ENCODE results near the gene DAZAP1. TPM values are rescaled to one million over a fixed set of nuclear protein-coding genes. Genes with fewer than 3 reads are reported as not detected.

DAZAP1 gene
- total and polyA plus RNA-seq, 9 donors: 29.6 to 113 (median 77.4) TPM

DNA sequence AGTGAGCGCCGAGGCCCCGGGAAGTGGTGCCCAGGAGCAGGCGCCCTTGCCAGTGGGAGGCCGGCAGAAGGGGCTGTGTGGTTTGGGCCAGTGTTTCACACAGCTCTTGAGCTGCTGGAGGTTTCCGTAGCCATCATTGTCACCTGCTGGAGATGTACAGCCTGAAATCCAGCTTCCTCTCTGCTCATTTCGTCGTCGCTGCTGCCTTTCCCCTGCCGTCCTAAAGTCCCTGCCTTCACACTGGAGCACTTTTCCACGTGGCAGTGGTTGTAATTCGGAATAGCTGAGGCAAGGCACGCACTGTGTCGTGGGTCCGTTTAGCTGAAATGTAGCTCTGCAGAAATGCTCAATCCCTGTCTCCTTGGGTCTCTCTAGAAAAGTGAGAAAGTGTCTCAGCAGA lies 13.2 kb downstream of the DAZAP1 start:
- H3K9me3 ChIP-seq: no peaks in the 10 kb centered on the region
- no peaks in the 10 kb centered on the region for H3K27me3 ChIP-seq
- no peak for DNase-seq
- intact Hi-C loops (cut with DNase I): no loop called here
- peaks cover 23% of the 10 kb centered on the region for H3K4me1 ChIP-seq (ENCODE audit: insufficient read depth)
- H3K27ac ChIP-seq: no peak overlapping the region
- H3K4me3 ChIP-seq: no peak overlapping the region
- no peak for TF ChIP-seq POLR2A (IDR thresholded peaks at IDR 0.05)
- TF ChIP-seq EP300 (IDR thresholded peaks at IDR 0.05): no peak
- TF ChIP-seq, protein P1, sequence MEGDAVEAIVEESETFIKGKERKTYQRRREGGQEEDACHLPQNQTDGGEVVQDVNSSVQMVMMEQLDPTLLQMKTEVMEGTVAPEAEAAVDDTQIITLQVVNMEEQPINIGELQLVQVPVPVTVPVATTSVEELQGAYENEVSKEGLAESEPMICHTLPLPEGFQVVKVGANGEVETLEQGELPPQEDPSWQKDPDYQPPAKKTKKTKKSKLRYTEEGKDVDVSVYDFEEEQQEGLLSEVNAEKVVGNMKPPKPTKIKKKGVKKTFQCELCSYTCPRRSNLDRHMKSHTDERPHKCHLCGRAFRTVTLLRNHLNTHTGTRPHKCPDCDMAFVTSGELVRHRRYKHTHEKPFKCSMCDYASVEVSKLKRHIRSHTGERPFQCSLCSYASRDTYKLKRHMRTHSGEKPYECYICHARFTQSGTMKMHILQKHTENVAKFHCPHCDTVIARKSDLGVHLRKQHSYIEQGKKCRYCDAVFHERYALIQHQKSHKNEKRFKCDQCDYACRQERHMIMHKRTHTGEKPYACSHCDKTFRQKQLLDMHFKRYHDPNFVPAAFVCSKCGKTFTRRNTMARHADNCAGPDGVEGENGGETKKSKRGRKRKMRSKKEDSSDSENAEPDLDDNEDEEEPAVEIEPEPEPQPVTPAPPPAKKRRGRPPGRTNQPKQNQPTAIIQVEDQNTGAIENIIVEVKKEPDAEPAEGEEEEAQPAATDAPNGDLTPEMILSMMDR (IDR thresholded peaks at IDR 0.05): no peak
- no peaks in the 10 kb centered on the region for H3K36me3 ChIP-seq
- 90 to 91% (median 90%) methylated on average over 15 of the region's 15 CpGs for WGBS, 3 donors

DNA sequence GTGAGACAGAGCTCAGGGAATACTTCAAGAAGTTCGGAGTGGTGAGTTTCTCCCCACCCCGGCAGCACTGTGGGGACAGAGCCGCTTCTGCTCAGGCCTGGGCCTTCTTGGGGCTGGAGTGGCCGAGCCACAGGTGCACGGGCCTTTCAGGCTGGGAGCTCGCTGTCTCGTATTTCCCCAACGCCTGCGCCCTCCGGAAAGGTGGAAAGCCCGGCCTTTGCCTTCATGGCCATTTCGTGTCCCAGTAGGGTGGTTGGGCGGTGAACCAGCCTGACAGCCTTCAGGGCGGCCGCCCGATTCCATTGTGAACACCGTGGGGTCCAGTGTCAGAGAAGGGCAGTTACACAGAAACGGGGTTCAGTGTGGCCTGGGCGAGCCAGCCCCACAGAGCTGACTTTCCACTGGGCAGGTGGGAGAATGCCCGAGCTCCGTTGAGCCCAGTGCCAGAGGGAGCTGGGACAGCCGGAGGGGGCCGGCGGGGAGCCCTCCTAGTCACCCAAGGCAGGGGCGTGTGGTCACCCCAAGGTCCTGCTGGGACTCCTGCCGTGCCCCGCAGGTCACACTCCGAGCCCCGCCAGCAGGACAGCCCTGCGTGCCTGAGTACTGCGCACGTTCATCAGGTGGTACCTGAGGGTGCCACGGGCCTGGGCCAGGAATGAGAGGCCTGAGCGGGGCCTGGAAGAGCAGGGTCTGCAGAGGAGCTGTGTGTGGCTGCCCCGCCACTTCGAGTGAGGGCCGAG lies 14.0 kb downstream of the DAZAP1 start:
- Histone ChIP-seq H3K9me3 (no peaks in the 10 kb centered on the region), H3K27me3 (no peaks in the 10 kb centered on the region), H3K4me3 (no peak overlapping the region), H3K4me1 (ENCODE audit: insufficient read depth) (peaks cover 17% of the 10 kb centered on the region), H3K36me3 (no peaks in the 10 kb centered on the region), H3K27ac (no peak overlapping the region)
- 84 to 92% (median 88%) methylated on average over 28 to 37 of the region's 37 CpGs for WGBS, 3 donors
- intact Hi-C loops (cut with DNase I): no loop called here
- TF ChIP-seq EP300 (IDR thresholded peaks at IDR 0.05) (no peak), POLR2A (IDR thresholded peaks at IDR 0.05) (no peak)
- TF ChIP-seq, protein P1 (IDR thresholded peaks at IDR 0.05): no peak
- no peak for DNase-seq

DNA sequence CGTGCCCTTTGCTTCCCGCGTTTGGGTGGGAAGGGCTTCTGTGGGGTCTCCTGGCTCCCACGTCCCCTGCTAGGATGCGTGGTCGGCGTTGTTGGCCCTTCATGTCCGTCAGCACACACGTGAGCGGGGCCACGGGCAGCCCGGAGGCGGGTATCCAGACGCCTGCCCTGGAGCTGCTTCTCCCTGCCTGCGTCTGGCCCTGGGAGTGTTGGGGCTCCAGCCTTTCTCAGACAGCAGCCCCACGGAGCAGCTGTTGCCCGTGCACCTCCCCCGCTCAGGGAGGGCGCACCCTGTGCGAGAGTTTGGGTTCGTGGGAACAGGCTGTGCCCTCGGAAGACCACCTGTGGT lies 14.5 kb downstream of the DAZAP1 start:
- H3K36me3 ChIP-seq: no peaks in the 10 kb centered on the region
- no peaks in the 10 kb centered on the region for H3K9me3 ChIP-seq
- TF ChIP-seq POLR2A (IDR thresholded peaks at IDR 0.05) (no peak), EP300 (IDR thresholded peaks at IDR 0.05) (no peak)
- TF ChIP-seq, protein P1 (IDR thresholded peaks at IDR 0.05): no peak
- 54 to 71% (median 58%) methylated on average over 22 of the region's 22 CpGs for WGBS, 3 donors
- H3K4me3 ChIP-seq: no peak overlapping the region
- H3K27me3 ChIP-seq: no peaks in the 10 kb centered on the region
- H3K27ac ChIP-seq: no peak overlapping the region
- intact Hi-C loops (cut with DNase I): no loop called here
- peak in 1 of 5 donors; percentile 70 for DNase-seq
- peaks cover 12% of the 10 kb centered on the region for H3K4me1 ChIP-seq (ENCODE audit: insufficient read depth)

DNA sequence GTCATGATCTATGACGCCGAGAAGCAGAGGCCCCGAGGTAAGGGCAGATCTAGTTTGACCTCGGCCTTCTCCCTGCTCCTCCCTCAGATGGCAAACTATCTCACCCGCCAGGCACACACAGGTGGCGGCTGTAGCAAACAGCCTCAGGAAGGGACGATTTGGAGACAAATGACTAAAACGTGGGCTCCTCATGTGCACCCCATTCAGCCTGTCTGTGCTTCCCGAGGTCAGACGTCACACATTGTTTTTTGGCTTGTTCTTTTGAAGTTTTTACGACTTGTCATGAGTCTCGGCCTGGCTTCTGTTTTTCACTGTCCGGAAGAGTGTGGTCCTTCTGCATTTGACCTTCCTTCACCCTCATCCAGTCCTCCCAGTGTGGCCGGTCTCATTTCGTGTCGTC lies 15.0 kb downstream of the DAZAP1 start:
- H3K27me3 ChIP-seq: no peaks in the 10 kb centered on the region
- no peaks in the 10 kb centered on the region for H3K36me3 ChIP-seq
- no peak overlapping the region for H3K27ac ChIP-seq
- no peak overlapping the region for H3K4me3 ChIP-seq
- no peak for DNase-seq
- TF ChIP-seq, protein P1 (IDR thresholded peaks at IDR 0.05): no peak
- no peak for TF ChIP-seq EP300 (IDR thresholded peaks at IDR 0.05)
- no peak for TF ChIP-seq POLR2A (IDR thresholded peaks at IDR 0.05)
- no peaks in the 10 kb centered on the region for H3K9me3 ChIP-seq
- WGBS, 3 donors: 58 to 64% (median 61%) methylated on average over 16 of the region's 16 CpGs
- H3K4me1 ChIP-seq (ENCODE audit: insufficient read depth): peaks cover 8% of the 10 kb centered on the region
- intact Hi-C loops (cut with DNase I): no loop called here

All from ovary (tissue), 9 donors.